ENCODE measurements around the gene LRMDA. TPM values are rescaled to one million over a fixed set of nuclear protein-coding genes. Genes with fewer than 3 reads are reported as not detected.

Gene LRMDA
- polyA plus RNA-seq, 3 donors: 39.8 to 59.6 (median 56.4) TPM

DNA sequence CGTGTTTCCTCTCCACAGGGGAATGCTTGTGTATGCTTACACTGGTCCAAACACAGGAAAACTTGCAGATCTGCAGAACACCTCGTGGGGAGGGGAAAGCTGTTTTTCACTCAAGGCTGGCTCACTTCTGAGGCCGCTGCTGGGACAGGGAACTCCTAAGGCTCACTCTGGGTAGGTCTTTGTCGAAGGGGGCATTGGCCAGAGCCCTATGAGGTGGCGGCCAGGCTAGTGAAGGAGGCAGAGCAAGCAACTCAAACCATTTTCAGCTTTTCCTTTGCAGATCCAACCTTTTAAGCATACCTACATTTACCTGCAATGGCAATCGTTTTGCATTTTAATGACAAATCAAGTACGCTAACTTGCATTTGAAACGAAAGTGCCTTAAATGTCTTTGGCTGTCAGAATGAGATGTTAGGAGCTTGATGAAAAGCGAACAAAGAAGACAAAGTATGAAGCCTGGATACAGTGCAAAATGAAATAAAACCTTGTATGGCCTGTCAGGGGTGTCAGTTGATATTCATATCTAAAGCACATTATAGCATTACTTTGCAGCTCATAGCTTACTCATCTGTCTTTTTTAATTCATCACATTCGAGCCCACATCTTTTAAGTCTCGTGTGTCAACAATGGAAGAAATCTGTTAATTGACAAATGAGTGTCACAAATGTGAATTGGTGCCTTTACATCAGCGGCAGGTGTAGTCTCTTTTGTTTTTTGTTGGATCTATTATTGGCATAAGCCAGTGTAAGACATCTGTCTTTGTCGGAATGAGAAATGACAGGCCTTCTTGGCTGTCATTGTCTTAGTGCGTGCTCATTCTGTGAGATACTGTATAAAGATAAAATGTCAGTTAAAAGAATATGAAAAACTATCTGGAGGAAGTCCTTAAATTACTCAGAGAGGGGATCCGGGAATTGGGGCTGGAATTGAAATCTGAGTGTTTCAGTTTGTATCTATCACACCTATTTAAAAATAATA is 30.5 kb downstream of the LRMDA start:
- H3K9me3 Mint-ChIP-seq: no peaks in the 10 kb centered on the region
- peaks cover 13% of the 10 kb centered on the region for H3K4me1 Mint-ChIP-seq
- no peaks in the 10 kb centered on the region for H4K20me1 ChIP-seq (ENCODE audit: insufficient read depth, low read length)
- no peak overlapping the region for H3K9ac ChIP-seq (ENCODE audit: insufficient read depth, low read length, poor library complexity, severe bottlenecking)
- intact Hi-C loops (cut with micrococcal nuclease): loop anchor here (10.0 kb wide), 2 partner anchors 53 to 63 kb away; no protein-coding TSS in a partner anchor
- H3K27ac ChIP-seq (ENCODE audit: low read depth in 1 of 2, low read length in 2 of 2): no peak overlapping the region
- no peaks in the 10 kb centered on the region for H3K4me1 ChIP-seq (ENCODE audit: control insufficient read depth in 1 of 2, insufficient read depth in 2 of 2, low read length in 2 of 2)
- H3K27ac Mint-ChIP-seq: peak overlapping the region in 1 of 7 donors; percentile 14
- H3K36me3 ChIP-seq (replicated peaks in 1 of 2; ENCODE audit: control insufficient read depth in 1 of 2, insufficient read depth in 2 of 2, low read length in 2 of 2): peaks cover 2 to 25% of the 10 kb centered on the region in 2 donors
- WGBS (ENCODE audit: insufficient coverage): 93% methylated on average over 8 of the region's 15 CpGs
- no peaks in the 10 kb centered on the region for H3K27me3 Mint-ChIP-seq (ENCODE audit: low read depth in 3 of 3)
- H2AFZ ChIP-seq (ENCODE audit: insufficient read depth, low read depth, low read length, poor library complexity, severe bottlenecking): no peak overlapping the region
- no peak overlapping the region for H3K4me3 Mint-ChIP-seq
- H3K36me3 Mint-ChIP-seq: peaks cover 50 to 65% of the 10 kb centered on the region in 2 donors
- H3K4me3 ChIP-seq (replicated peaks in 1 of 3; ENCODE audit: low read depth in 2 of 3, low read length in 3 of 3): no peak overlapping the region
- peaks cover 79% of the 10 kb centered on the region for H3K79me2 ChIP-seq (ENCODE audit: insufficient read depth, low read length)
- no peaks in the 10 kb centered on the region for H3K27me3 ChIP-seq (ENCODE audit: control insufficient read depth in 2 of 2, insufficient read depth in 2 of 2, low read length in 2 of 2)
- H3K4me2 ChIP-seq (replicated peaks; ENCODE audit: extremely low read depth, low read length, poor library complexity, severe bottlenecking): no peak overlapping the region
- no peak for TF ChIP-seq CTCF (IDR thresholded peaks at IDR 0.05)
- DNase-seq: no peak
- H3K9me3 ChIP-seq (replicated peaks in 1 of 2; ENCODE audit: control insufficient read depth in 1 of 2, insufficient read depth in 1 of 2, low read length in 2 of 2): no peaks in the 10 kb centered on the region

GRCh38 chr10:75462865-75463264 is 31.4 kb downstream of the LRMDA start:
- Mint-ChIP-seq H3K4me1 (peaks cover 13% of the 10 kb centered on the region), H3K27ac (no peak overlapping the region), H3K9me3 (no peaks in the 10 kb centered on the region), H3K4me3 (no peak overlapping the region), H3K27me3 (ENCODE audit: low read depth in 3 of 3) (no peaks in the 10 kb centered on the region), H3K36me3 (peaks cover 45 to 65% of the 10 kb centered on the region in 2 donors)
- Histone ChIP-seq H3K36me3 (replicated peaks in 1 of 2; ENCODE audit: control insufficient read depth in 1 of 2, insufficient read depth in 2 of 2, low read length in 2 of 2) (peaks cover 2 to 19% of the 10 kb centered on the region in 2 donors), H2AFZ (ENCODE audit: insufficient read depth, low read depth, low read length, poor library complexity, severe bottlenecking) (no peak overlapping the region), H3K4me1 (ENCODE audit: control insufficient read depth in 1 of 2, insufficient read depth in 2 of 2, low read length in 2 of 2) (no peaks in the 10 kb centered on the region), H4K20me1 (ENCODE audit: insufficient read depth, low read length) (no peaks in the 10 kb centered on the region), H3K4me3 (replicated peaks in 1 of 3; ENCODE audit: low read depth in 2 of 3, low read length in 3 of 3) (no peak overlapping the region), H3K9me3 (replicated peaks in 1 of 2; ENCODE audit: control insufficient read depth in 1 of 2, insufficient read depth in 1 of 2, low read length in 2 of 2) (no peaks in the 10 kb centered on the region), H3K79me2 (ENCODE audit: insufficient read depth, low read length) (peaks cover 75% of the 10 kb centered on the region), H3K4me2 (replicated peaks; ENCODE audit: extremely low read depth, low read length, poor library complexity, severe bottlenecking) (no peak overlapping the region), H3K9ac (ENCODE audit: insufficient read depth, low read length, poor library complexity, severe bottlenecking) (no peak overlapping the region), H3K27ac (ENCODE audit: low read depth in 1 of 2, low read length in 2 of 2) (no peak overlapping the region), H3K27me3 (ENCODE audit: control insufficient read depth in 2 of 2, insufficient read depth in 2 of 2, low read length in 2 of 2) (no peaks in the 10 kb centered on the region)
- no peak for TF ChIP-seq CTCF (IDR thresholded peaks at IDR 0.05)
- 98% methylated on average over 7 of the region's 9 CpGs for WGBS (ENCODE audit: insufficient coverage)
- DNase-seq: no peak
- intact Hi-C loops (cut with micrococcal nuclease): loop anchor here (10.0 kb wide), 2 partner anchors 52 to 62 kb away; no protein-coding TSS in a partner anchor

Measured in CD14-positive monocyte (primary cell).